ACC112 (cell line): ENCODE measurements around the gene PLCXD3.
A peak's percentile ranks its signal among the peaks of the same experiment; 100 is the strongest.
"Not testable (repeated sequence)": the region's sequence is repeated elsewhere in the genome, so short reads cannot be mapped to it uniquely, and the experiment has no call there.

Source experiments
- H2AFZ ChIP-seq: fragments of 200-600 bp; sonication (generic); one replicate; pipeline ENCODE4 v1.6.0; 2017; ENCODE audit warnings: antibody characterized with exemption, low read length; ENCODE audit not compliant: unreplicated experiment
- H3K27ac ChIP-seq: fragments of 200-600 bp; sonication (generic); 2 replicates; pipeline ENCODE4 v1.5.1; 2014; ENCODE audit warnings: low read depth, mild to moderate bottlenecking, antibody characterized with exemption, low read length, moderate library complexity
- H3K27me3 ChIP-seq: fragments of 200-600 bp; sonication (generic); 2 replicates; pipeline ENCODE4 v1.6.1; 2014; ENCODE audit warnings: mild to moderate bottlenecking, antibody characterized with exemption, low read length, moderate library complexity, mixed read lengths; ENCODE audit not compliant: insufficient read depth
- H3K36me3 ChIP-seq: fragments of 200-600 bp; sonication (generic); 2 replicates; pipeline ENCODE4 v1.6.1; 2016; ENCODE audit warnings: mild to moderate bottlenecking, antibody characterized with exemption, low read length, moderate library complexity, mixed read lengths; ENCODE audit not compliant: insufficient read depth
- H3K4me1 ChIP-seq: fragments of 200-600 bp; sonication (generic); one replicate; pipeline ENCODE4 v1.6.1; 2016; ENCODE audit warnings: low read length, mixed read lengths; ENCODE audit not compliant: insufficient read depth, unreplicated experiment, control insufficient read depth
- H3K4me3 ChIP-seq: fragments of 200-600 bp; sonication (generic); 2 replicates; pipeline ENCODE4 v1.5.1; 2014; ENCODE audit warnings: mild to moderate bottlenecking, low read depth, low read length
- H3K79me2 ChIP-seq: fragments of 200-600 bp; sonication (generic); one replicate; pipeline ENCODE4 v1.6.0; 2016; ENCODE audit warnings: low read length; ENCODE audit not compliant: control insufficient read depth, unreplicated experiment, insufficient read depth

Gene PLCXD3

DNA sequence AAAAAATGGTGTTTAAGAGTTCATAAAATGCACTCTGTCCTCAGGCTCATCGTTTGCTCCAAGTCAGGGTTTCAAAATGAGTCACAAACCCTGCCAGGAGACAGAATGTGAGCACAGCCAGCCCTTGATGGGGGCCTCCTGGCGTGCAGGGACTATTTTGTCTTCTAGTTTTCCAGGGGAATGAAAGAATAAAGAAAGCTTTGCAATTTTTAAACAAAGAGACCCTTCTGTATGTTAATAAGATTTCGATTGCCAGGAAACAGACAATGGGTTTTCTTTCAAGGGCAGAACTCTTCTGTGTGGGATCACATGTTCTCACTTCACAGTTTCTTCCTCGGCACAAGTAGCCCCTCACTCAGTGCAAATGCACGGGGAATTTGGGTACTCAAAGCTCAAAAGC is 175.6 kb downstream of the PLCXD3 start:
- no peaks in the 10 kb centered on the region for H3K36me3 ChIP-seq
- H3K27me3 ChIP-seq: no peaks in the 10 kb centered on the region
- H3K4me3 ChIP-seq: peak overlapping the region; percentile 13
- peak overlapping the region; percentile 83 for H2AFZ ChIP-seq
- H3K4me1 ChIP-seq: peaks cover 22% of the 10 kb centered on the region
- no peak overlapping the region for H3K27ac ChIP-seq
- no peaks in the 10 kb centered on the region for H3K79me2 ChIP-seq

DNA sequence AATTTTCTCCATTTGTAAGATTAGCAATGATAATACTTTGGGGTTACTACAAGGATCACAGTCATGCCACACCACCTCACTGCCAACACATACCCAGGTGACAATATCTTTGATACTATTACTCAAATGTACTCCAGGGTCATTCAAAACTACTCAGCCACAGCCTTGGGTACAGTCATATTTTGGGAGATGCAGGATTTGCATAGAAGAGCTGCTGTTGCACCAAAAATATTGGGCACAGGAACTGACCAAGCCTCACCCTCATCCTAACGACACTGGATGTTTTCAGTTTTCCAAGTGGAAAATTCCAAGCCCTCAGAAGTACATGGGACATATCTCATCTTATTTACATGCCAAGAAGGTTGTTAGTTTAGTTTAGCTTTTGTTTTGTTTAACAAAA is 176.2 kb downstream of the PLCXD3 start:
- peak overlapping the region; percentile 13 for H3K4me3 ChIP-seq
- no peaks in the 10 kb centered on the region for H3K36me3 ChIP-seq
- peak overlapping the region; percentile 83 for H2AFZ ChIP-seq
- H3K79me2 ChIP-seq: no peaks in the 10 kb centered on the region
- peaks cover 22% of the 10 kb centered on the region for H3K4me1 ChIP-seq
- H3K27me3 ChIP-seq: no peaks in the 10 kb centered on the region
- no peak overlapping the region for H3K27ac ChIP-seq

DNA sequence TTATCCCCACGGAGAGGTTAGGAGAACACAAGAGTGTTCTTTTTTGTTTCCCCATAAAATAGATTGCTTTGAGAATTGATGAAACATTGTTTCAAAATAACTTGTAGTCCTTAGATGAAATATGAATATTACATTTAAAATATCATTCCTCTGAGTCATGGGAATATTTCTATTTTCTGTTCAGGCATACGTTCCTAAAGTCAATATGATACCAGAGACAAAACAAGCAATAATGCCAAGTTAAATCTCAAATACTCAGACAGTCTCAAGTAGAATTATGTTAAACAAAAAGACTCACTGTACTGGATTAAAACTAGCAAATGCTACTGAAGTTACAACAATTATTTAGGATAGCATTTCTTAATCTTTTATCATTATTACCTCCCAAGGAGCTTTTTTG is 185.3 kb downstream of the PLCXD3 start:
- H3K27ac ChIP-seq: peak overlapping the region; percentile 50
- H2AFZ ChIP-seq: peak overlapping the region; percentile 36
- H3K79me2 ChIP-seq: no peaks in the 10 kb centered on the region
- H3K36me3 ChIP-seq: no peaks in the 10 kb centered on the region
- H3K4me3 ChIP-seq: peak overlapping the region; percentile 9; the same call in 1 of the 2 replicates
- H3K4me1 ChIP-seq: peaks cover 13% of the 10 kb centered on the region
- no peaks in the 10 kb centered on the region for H3K27me3 ChIP-seq

DNA sequence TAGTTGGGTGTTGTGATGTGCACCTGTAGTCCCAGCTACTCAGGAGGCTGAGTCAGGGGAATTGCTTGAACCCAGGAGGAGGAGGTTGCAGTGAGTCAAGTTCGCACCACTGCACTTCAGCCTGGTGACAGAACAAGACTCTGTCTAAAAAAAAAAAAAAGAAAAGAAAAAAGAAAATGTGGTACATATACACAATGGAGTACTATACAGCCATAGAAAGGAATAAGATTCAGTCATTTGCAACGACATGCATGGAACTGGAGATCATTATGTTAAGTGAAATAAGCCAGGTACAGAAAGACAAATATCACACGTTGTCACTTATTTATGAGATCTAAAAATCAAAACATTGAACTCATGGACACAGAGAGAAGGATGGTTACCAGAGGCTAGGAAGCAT is 187.6 kb downstream of the PLCXD3 start:
- not testable (repeated sequence) for H3K27me3 ChIP-seq, H3K4me3 ChIP-seq, H2AFZ ChIP-seq, H3K27ac ChIP-seq, H3K36me3 ChIP-seq, H3K79me2 ChIP-seq
- peaks cover 13% of the 10 kb centered on the region for H3K4me1 ChIP-seq

DNA sequence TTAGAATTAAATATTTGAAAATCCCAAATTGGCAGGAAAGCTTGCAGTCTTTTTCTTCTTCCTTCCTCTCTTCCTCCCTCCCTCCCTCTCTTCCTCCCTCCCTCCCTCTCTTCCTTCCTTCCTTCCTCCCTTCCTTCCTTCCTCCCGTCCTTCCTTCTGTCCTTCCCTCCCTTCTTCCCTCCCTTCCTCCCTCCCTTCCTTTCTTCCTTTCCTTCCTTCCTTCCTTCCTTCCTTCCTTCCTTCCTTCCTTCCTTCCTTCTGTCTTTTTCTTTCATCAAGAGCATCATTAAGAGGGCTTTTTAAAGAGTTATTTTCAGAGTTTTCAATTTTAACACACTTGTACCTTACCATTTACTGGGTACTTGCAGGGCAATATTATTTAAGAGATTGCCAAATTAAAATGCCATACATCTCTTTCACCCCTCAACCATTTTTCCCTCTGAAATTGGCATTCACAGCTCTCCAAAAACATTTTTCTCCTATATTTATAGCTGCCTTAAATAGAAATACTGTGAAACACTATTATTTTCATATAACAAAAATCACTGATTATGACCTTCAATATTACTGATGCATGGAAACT is 197.8 kb downstream of the PLCXD3 start:
- Histone ChIP-seq H2AFZ (no peak overlapping the region), H3K79me2 (no peaks in the 10 kb centered on the region), H3K4me1 (no peaks in the 10 kb centered on the region), H3K27me3 (no peaks in the 10 kb centered on the region), H3K4me3 (no peak overlapping the region), H3K36me3 (no peaks in the 10 kb centered on the region), H3K27ac (no peak overlapping the region)

DNA sequence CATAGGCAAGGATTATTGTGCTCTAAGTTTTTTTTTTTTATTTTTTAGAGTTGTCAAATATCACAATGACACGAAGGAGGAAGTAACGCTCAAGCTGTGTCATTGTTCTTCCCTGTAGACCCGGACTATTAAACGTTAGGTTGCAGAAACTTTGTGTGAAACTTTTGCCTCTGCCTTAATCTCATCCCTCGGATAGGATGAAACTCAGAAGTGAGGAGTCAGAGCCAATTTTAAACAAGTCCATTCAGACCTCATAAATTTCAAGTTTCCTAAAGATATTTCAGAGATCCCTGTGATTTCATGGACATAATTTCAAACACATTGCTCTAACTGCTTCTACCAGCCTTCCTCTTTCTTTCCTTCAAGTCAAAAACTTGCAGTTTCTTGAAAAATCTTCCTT is 198.3 kb downstream of the PLCXD3 start:
- H3K36me3 ChIP-seq: no peaks in the 10 kb centered on the region
- H2AFZ ChIP-seq: no peak overlapping the region
- H3K79me2 ChIP-seq: no peaks in the 10 kb centered on the region
- no peaks in the 10 kb centered on the region for H3K27me3 ChIP-seq
- no peak overlapping the region for H3K4me3 ChIP-seq
- H3K27ac ChIP-seq: no peak overlapping the region
- no peaks in the 10 kb centered on the region for H3K4me1 ChIP-seq

DNA sequence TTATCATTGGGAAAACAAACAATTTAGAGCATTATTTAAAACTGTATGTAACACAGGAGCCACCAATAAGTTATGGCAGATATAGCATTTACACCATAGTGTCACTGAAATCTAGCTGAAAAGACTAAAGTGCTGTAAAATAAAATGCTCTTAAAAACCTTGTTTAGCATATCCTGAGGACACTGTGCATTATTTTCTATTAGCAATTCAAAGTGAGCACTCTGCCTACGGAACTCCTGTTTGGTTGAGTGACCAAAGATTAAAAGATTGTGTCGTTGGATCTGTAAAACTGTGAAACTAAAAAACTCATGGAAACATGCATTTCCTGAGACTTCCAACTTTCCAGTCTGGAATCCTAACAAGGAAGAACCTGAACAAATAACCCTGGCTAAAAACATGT is 201.1 kb downstream of the PLCXD3 start:
- Histone ChIP-seq H3K36me3 (no peaks in the 10 kb centered on the region), H3K4me3 (no peak overlapping the region), H2AFZ (no peak overlapping the region), H3K79me2 (no peaks in the 10 kb centered on the region), H3K4me1 (no peaks in the 10 kb centered on the region), H3K27me3 (no peaks in the 10 kb centered on the region), H3K27ac (no peak overlapping the region)

DNA sequence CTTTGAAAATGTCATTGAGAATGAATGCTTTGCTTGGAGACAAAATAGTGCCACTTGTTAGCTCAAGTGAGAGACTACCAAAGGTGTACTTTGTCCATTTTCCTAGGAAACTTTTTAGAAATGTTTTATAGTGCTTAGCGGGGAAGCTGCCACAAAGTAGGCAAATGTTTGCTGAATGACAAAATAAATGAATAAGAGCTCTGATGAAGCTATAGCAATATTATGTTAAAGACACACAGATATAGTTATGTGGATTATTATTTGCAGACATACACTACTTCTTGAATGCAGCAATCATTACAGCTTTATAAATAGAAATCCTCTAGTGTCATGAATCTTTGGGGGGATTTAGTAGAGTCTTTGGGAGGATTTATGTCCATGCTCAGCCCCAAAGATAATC is 204.4 kb downstream of the PLCXD3 start:
- Histone ChIP-seq H3K79me2 (no peaks in the 10 kb centered on the region), H2AFZ (no peak overlapping the region), H3K4me1 (no peaks in the 10 kb centered on the region), H3K4me3 (no peak overlapping the region), H3K27me3 (no peaks in the 10 kb centered on the region), H3K27ac (no peak overlapping the region), H3K36me3 (no peaks in the 10 kb centered on the region)

DNA sequence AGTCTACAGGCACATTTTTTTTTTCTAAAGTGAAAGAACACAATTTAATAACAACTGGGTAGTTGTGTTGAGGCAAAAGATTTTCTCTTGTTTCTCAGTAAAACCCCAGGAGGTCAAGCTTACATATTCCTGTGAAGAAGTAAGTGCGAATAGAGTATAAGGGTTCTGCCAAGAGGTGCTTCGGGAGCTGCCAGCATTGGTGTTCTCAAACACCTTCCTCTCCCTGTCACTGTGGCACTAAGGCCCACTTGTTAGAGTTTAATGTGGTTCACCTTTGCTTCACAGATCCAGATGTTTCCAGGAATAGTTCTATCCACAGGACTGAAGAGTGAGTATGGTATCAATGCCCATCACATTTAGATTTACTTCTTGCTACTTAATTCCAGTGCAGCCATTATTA is 205.3 kb downstream of the PLCXD3 start:
- Histone ChIP-seq H3K36me3 (no peaks in the 10 kb centered on the region), H3K4me1 (no peaks in the 10 kb centered on the region), H3K27me3 (no peaks in the 10 kb centered on the region), H3K79me2 (no peaks in the 10 kb centered on the region), H2AFZ (no peak overlapping the region), H3K4me3 (no peak overlapping the region), H3K27ac (no peak overlapping the region)

DNA sequence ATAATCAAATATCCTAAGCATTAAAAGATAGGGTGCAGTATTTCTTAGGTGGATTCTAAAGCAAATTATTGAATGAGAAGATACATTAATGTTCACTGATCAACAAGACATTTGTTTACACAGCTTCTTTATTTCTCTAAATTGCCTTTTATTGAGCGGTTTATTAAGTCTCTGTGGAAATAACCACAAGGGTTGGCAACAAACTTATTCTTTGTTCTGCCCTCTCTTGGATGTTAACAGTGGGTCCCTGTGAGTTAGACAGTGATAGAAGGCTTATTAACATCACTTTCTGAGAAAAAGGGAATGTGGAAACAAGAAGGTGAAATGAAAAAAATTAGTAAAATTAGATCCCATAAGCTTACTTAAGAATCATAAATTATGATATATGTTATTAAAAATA is 214.3 kb downstream of the PLCXD3 start:
- Histone ChIP-seq H3K36me3 (no peaks in the 10 kb centered on the region), H2AFZ (no peak overlapping the region), H3K27ac (no peak overlapping the region), H3K79me2 (no peaks in the 10 kb centered on the region), H3K4me3 (no peak overlapping the region), H3K4me1 (no peaks in the 10 kb centered on the region), H3K27me3 (no peaks in the 10 kb centered on the region)

DNA sequence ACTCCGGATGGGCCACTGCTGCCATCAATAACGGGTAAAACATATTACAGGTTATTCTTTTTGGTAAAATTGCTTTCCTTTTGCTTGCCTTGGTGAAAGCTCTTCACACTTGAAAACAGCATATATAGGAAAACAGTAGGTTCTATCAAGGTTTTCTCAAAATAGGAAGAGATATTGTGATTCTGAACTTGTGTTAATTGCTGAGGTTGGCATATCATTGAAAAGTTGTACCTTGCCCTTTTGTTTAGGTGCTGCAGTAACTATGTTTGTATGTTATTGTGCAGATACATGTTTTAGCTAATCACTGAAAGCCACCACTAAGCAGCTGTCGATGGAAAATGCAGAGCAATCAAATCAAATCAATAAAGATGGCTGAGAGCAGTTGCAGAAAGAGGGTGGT is 219.1 kb downstream of the PLCXD3 start:
- Histone ChIP-seq H3K27me3 (no peaks in the 10 kb centered on the region), H3K4me3 (no peak overlapping the region), H3K79me2 (no peaks in the 10 kb centered on the region), H2AFZ (no peak overlapping the region), H3K27ac (no peak overlapping the region), H3K36me3 (no peaks in the 10 kb centered on the region), H3K4me1 (no peaks in the 10 kb centered on the region)
